ENCODE results near the gene HLA-F. TPM values are rescaled to one million over a fixed set of nuclear protein-coding genes. Genes with fewer than 3 reads are reported as not detected.

HLA-F gene
- total and polyA plus RNA-seq, 2 experiments from 2014 or later: 0.43 to 0.93 TPM

GRCh38 chr6:29726571-29727194 is 3.4 kb downstream of the HLA-F start:
- WGBS, 2 experiments (ENCODE audit: low coverage in 1 of 2, low lambda C conversion rate in 2 of 2, missing lambda C conversion rate in 2 of 2): 84 to 85% methylated on average over 9 of the region's 9 CpGs
- peaks cover 4% of the 10 kb centered on the region for H3K27me3 ChIP-seq (replicated peaks; ENCODE audit: insufficient read depth)
- no peaks in the 10 kb centered on the region for H3K79me2 ChIP-seq (ENCODE audit: insufficient read depth)
- H3K36me3 ChIP-seq (ENCODE audit: low read depth): no peaks in the 10 kb centered on the region
- in situ Hi-C loops (cut with MboI): loop anchor here (25.0 kb wide), 1 partner anchor 286 kb away; no protein-coding TSS in a partner anchor
- no peaks in the 10 kb centered on the region for H3K4me1 ChIP-seq (ENCODE audit: insufficient read depth)
- no peak overlapping the region for H3K27ac ChIP-seq
- H4K20me1 ChIP-seq (ENCODE audit: insufficient read depth): no peaks in the 10 kb centered on the region
- H2AFZ ChIP-seq: no peak overlapping the region
- no peaks in the 10 kb centered on the region for H3K9me2 ChIP-seq (ENCODE audit: insufficient read depth)
- H3K9me3 ChIP-seq (ENCODE audit: low read depth): no peaks in the 10 kb centered on the region
- H3F3A ChIP-seq (ENCODE audit: insufficient read depth): no peaks in the 10 kb centered on the region
- no peak overlapping the region for H3K4me3 ChIP-seq
- TF ChIP-seq EZH2 (IDR thresholded peaks at IDR 0.05; ENCODE audit: insufficient read depth, poor library complexity, severe bottlenecking) (no peak), EZH2phosphoT487 (IDR thresholded peaks at IDR 0.05; ENCODE audit: insufficient read depth, low read depth) (no peak)
- no peak overlapping the region for H3K4me2 ChIP-seq (ENCODE audit: unreplicated experiment)
- no peak for DNase-seq
- H3K9ac ChIP-seq: no peak overlapping the region

GRCh38 chr6:29727637-29728036 is 4.4 kb downstream of the HLA-F start:
- Histone ChIP-seq H3F3A (ENCODE audit: insufficient read depth) (no peaks in the 10 kb centered on the region), H3K27ac (no peak overlapping the region), H3K4me2 (ENCODE audit: unreplicated experiment) (no peak overlapping the region), H3K4me3 (no peak overlapping the region), H3K4me1 (ENCODE audit: insufficient read depth) (no peaks in the 10 kb centered on the region), H3K9me3 (ENCODE audit: low read depth) (no peaks in the 10 kb centered on the region), H3K9me2 (ENCODE audit: insufficient read depth) (no peaks in the 10 kb centered on the region), H3K36me3 (ENCODE audit: low read depth) (no peaks in the 10 kb centered on the region), H3K27me3 (replicated peaks; ENCODE audit: insufficient read depth) (no peaks in the 10 kb centered on the region; the same call in 1 of the 2 replicates), H4K20me1 (ENCODE audit: insufficient read depth) (no peaks in the 10 kb centered on the region), H3K9ac (no peak overlapping the region), H3K79me2 (ENCODE audit: insufficient read depth) (no peaks in the 10 kb centered on the region), H2AFZ (no peak overlapping the region)
- in situ Hi-C loops (cut with MboI): loop anchor here (25.0 kb wide), 1 partner anchor 285 kb away; no protein-coding TSS in a partner anchor
- 40% methylated on average over 2 of the region's 2 CpGs for WGBS, 2 experiments (ENCODE audit: low coverage in 1 of 2, low lambda C conversion rate in 2 of 2, missing lambda C conversion rate in 2 of 2)
- DNase-seq: no peak
- TF ChIP-seq EZH2phosphoT487 (IDR thresholded peaks at IDR 0.05; ENCODE audit: insufficient read depth, low read depth) (no peak), EZH2 (IDR thresholded peaks at IDR 0.05; ENCODE audit: insufficient read depth, poor library complexity, severe bottlenecking) (no peak)

- Histone ChIP-seq H3K4me2 (ENCODE audit: unreplicated experiment) (no peak overlapping the region), H3K9me2 (ENCODE audit: insufficient read depth) (no peaks in the 10 kb centered on the region), H3F3A (ENCODE audit: insufficient read depth) (no peaks in the 10 kb centered on the region), H3K27me3 (replicated peaks; ENCODE audit: insufficient read depth) (no peaks in the 10 kb centered on the region; the same call in 1 of the 2 replicates), H3K79me2 (ENCODE audit: insufficient read depth) (no peaks in the 10 kb centered on the region), H3K9ac (no peak overlapping the region), H3K9me3 (ENCODE audit: low read depth) (no peaks in the 10 kb centered on the region), H2AFZ (no peak overlapping the region), H3K36me3 (ENCODE audit: low read depth) (no peaks in the 10 kb centered on the region), H4K20me1 (ENCODE audit: insufficient read depth) (no peaks in the 10 kb centered on the region), H3K4me3 (no peak overlapping the region), H3K27ac (no peak overlapping the region), H3K4me1 (ENCODE audit: insufficient read depth) (no peaks in the 10 kb centered on the region)
- WGBS, 2 experiments (ENCODE audit: low coverage in 1 of 2, low lambda C conversion rate in 2 of 2, missing lambda C conversion rate in 2 of 2): 83 to 91% methylated on average over 3 of the region's 3 CpGs
- DNase-seq: no peak
- in situ Hi-C loops (cut with MboI): loop anchor here (25.0 kb wide), 1 partner anchor 284 kb away; no protein-coding TSS in a partner anchor
- TF ChIP-seq EZH2phosphoT487 (IDR thresholded peaks at IDR 0.05; ENCODE audit: insufficient read depth, low read depth) (no peak), EZH2 (IDR thresholded peaks at IDR 0.05; ENCODE audit: insufficient read depth, poor library complexity, severe bottlenecking) (no peak)
These were observed 5.1 kb downstream of the HLA-F start for GRCh38 chr6:29728173-29728874.

- Histone ChIP-seq H3K9me2 (ENCODE audit: insufficient read depth) (no peaks in the 10 kb centered on the region), H3K79me2 (ENCODE audit: insufficient read depth) (no peaks in the 10 kb centered on the region), H3K27ac (no peak overlapping the region), H3K27me3 (replicated peaks; ENCODE audit: insufficient read depth) (no peaks in the 10 kb centered on the region; the same call in 1 of the 2 replicates), H4K20me1 (ENCODE audit: insufficient read depth) (no peaks in the 10 kb centered on the region), H3K4me1 (ENCODE audit: insufficient read depth) (no peaks in the 10 kb centered on the region), H3K9ac (no peak overlapping the region), H2AFZ (no peak overlapping the region), H3K4me2 (ENCODE audit: unreplicated experiment) (no peak overlapping the region), H3K36me3 (ENCODE audit: low read depth) (no peaks in the 10 kb centered on the region), H3K4me3 (no peak overlapping the region), H3F3A (ENCODE audit: insufficient read depth) (no peaks in the 10 kb centered on the region), H3K9me3 (ENCODE audit: low read depth) (no peaks in the 10 kb centered on the region)
- in situ Hi-C loops (cut with MboI): loop anchor here (25.0 kb wide), 1 partner anchor 283 kb away; no protein-coding TSS in a partner anchor
- no peak for TF ChIP-seq EZH2phosphoT487 (IDR thresholded peaks at IDR 0.05; ENCODE audit: insufficient read depth, low read depth)
- no peak for TF ChIP-seq EZH2 (IDR thresholded peaks at IDR 0.05; ENCODE audit: insufficient read depth, poor library complexity, severe bottlenecking)
- DNase-seq: no peak
These were observed 5.6 kb downstream of the HLA-F start for GRCh38 chr6:29728875-29729270.

Measured in GM23248 (cell line).